ENCODE data around the gene ACKR2. TPM values are rescaled to one million over a fixed set of nuclear protein-coding genes. Genes with fewer than 3 reads are reported as not detected.
A peak's percentile ranks its signal among the peaks of the same experiment; 100 is the strongest.

The ACKR2 gene
- total and polyA plus RNA-seq, 2 of the 13 experiments (the other 11 are each of a cell fraction or from before 2014, with no cell fraction given), result 1.1 to 1.9 TPM

GRCh38 chr3:42819351-42819965 is 10.2 kb downstream of the ACKR2 start (continued):
- TF ChIP-seq SNAPC4 (CRISPR knock-in tag; IDR thresholded peaks at IDR 0.05), result no peak
- no peak for TF ChIP-seq ZNF44 (CRISPR knock-in tag; IDR thresholded peaks at IDR 0.05)
- peak; percentile 49; the same call in 1 of the 2 replicates for TF ChIP-seq SMC3 (IDR thresholded peaks at IDR 0.05; ENCODE audit: low read length)
- TF ChIP-seq ZHX1 (CRISPR knock-in tag; IDR thresholded peaks at IDR 0.05; ENCODE audit: low read depth), result no peak
- no peak for TF ChIP-seq ZNF83 (CRISPR knock-in tag; IDR thresholded peaks at IDR 0.05; ENCODE audit: borderline replicate concordance)
- TF ChIP-seq ZNF703 (CRISPR knock-in tag; IDR thresholded peaks at IDR 0.05; ENCODE audit: borderline replicate concordance), result no peak
- no peak for TF ChIP-seq NR2C2 (CRISPR knock-in tag; IDR thresholded peaks at IDR 0.05; ENCODE audit: borderline replicate concordance)
- no peak for TF ChIP-seq FOXO1 (CRISPR knock-in tag; IDR thresholded peaks at IDR 0.05)
- TF ChIP-seq ASH2L (IDR thresholded peaks at IDR 0.05; ENCODE audit: insufficient read length, low read depth, low read length), result no peak
- TF ChIP-seq, protein P1, sequence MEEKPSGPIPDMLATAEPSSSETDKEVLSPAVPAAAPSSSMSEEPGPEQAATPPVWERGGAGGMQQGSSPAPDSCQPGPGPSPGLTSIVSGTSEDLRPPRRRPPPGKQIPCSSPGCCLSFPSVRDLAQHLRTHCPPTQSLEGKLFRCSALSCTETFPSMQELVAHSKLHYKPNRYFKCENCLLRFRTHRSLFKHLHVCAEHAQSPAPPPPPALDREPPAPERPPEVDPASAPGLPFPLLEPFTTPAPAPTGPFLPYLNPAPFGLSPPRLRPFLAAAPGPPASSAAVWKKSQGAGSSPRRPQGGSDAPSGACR (CRISPR knock-in tag; IDR thresholded peaks at IDR 0.05), result no peak
- no peak for TF ChIP-seq AKNA (CRISPR knock-in tag; IDR thresholded peaks at IDR 0.05; ENCODE audit: borderline replicate concordance)
- no peak for TF ChIP-seq NKX3-1 (CRISPR knock-in tag; IDR thresholded peaks at IDR 0.05)
- TF ChIP-seq ZNF563 (CRISPR knock-in tag; IDR thresholded peaks at IDR 0.05), result no peak
- TF ChIP-seq, protein P2, sequence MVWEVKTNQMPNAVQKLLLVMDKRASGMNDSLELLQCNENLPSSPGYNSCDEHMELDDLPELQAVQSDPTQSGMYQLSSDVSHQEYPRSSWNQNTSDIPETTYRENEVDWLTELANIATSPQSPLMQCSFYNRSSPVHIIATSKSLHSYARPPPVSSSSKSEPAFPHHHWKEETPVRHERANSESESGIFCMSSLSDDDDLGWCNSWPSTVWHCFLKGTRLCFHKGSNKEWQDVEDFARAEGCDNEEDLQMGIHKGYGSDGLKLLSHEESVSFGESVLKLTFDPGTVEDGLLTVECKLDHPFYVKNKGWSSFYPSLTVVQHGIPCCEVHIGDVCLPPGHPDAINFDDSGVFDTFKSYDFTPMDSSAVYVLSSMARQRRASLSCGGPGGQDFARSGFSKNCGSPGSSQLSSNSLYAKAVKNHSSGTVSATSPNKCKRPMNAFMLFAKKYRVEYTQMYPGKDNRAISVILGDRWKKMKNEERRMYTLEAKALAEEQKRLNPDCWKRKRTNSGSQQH (CRISPR knock-in tag; IDR thresholded peaks at IDR 0.05; ENCODE audit: low read depth), result no peak
